Endothelial cell of umbilical vein (primary cell): Measurements from ENCODE around the gene ATP1A3. TPM values are rescaled to one million over a fixed set of nuclear protein-coding genes. Genes with fewer than 3 reads are reported as not detected.

ENCODE experiments used
- BruUV-seq: library from RNA; stranded (reverse); fragments of 400-500 nt; replicated peaks from 2 replicates; lab custom pipeline; 2021; lab: Mats Ljungman, UMichigan
- CTCF ChIA-PET: fragments of 300-600, 350-600 bp; sonication (Branson Sonifier 250); formaldehyde crosslinking; loops from one replicate; lab custom pipeline; 2021; ENCODE audit warnings: antibody characterized with exemption, inconsistent platforms; lab: Charles Lee
- POLR2A ChIA-PET: fragments of 300-600, 350-600 bp; sonication (Branson Sonifier 250); formaldehyde crosslinking; loops from one replicate; lab custom pipeline; 2021; ENCODE audit warnings: antibody characterized with exemption, inconsistent platforms; lab: Charles Lee
- DNase-seq: peaks from one replicate; pipeline ENCODE4 v3.0.0-alpha.2; 2011; ENCODE audit warnings: low read depth, low spot score
- FAIRE-seq: peaks from 2 replicates; lab custom pipeline; 2011; peaks lifted over from hg19 to GRCh38; lab: Jason Lieb, UNC
- H2AFZ ChIP-seq: 2 replicates; pipeline ENCODE4 v1.6.0; 2012; ENCODE audit warnings: low read depth, low read length, control low read depth, inconsistent platforms
- H3K27ac ChIP-seq: 2 replicates; pipeline ENCODE4 v1.5.1; 2011; ENCODE audit warnings: low read depth, mild to moderate bottlenecking, control low read depth, low read length, moderate library complexity; ENCODE audit not compliant: insufficient read depth
- H3K27me3 ChIP-seq, 2 experiments: 2 replicates each; pipeline versions ENCODE4 v1.6.0 to v1.6.1; 2011; ENCODE audit warnings: low read length in 2 of 2, mixed read lengths in 1 of 2; ENCODE audit not compliant: control insufficient read depth in 2 of 2, insufficient read depth in 2 of 2
- H3K36me3 ChIP-seq, 2 experiments: 2 replicates in 1 of 2; 3 replicates in 1 of 2; pipeline ENCODE4 v1.5.1; 2011; ENCODE audit warnings: low read length in 2 of 2, mild to moderate bottlenecking in 1 of 2, moderate library complexity in 1 of 2; ENCODE audit not compliant: control insufficient read depth in 2 of 2, insufficient read depth in 2 of 2; ENCODE audit errors: extremely low read depth in 1 of 2
- H3K4me1 ChIP-seq: 3 replicates; pipeline ENCODE4 v1.5.1; 2011; ENCODE audit warnings: mild to moderate bottlenecking, low read length; ENCODE audit not compliant: control insufficient read depth, insufficient read depth; ENCODE audit errors: extremely low read depth
- H3K4me2 ChIP-seq: 2 replicates; pipeline ENCODE4 v1.6.1; 2011; ENCODE audit warnings: low read length, control low read depth, mixed read lengths; ENCODE audit not compliant: insufficient read depth
- H3K4me3 ChIP-seq, 3 experiments: fragments of 200-600 bp in 1 of 3; sonication (generic), shearing (Covaris generic) in 1 of 3; replicated peaks in 1 of 3; 2 replicates each; pipeline ENCODE4 v1.5.1; 2011 to 2016; ENCODE audit warnings: control low read depth in 3 of 3, low read length in 3 of 3, mild to moderate bottlenecking in 2 of 3, inconsistent platforms in 1 of 3, low read depth in 1 of 3, moderate library complexity in 1 of 3; ENCODE audit not compliant: insufficient read depth in 1 of 3
- H3K79me2 ChIP-seq: 2 replicates; pipeline ENCODE4 v1.6.0; 2012; ENCODE audit warnings: low read length, inconsistent platforms; ENCODE audit not compliant: control insufficient read depth, insufficient read depth
- H3K9ac ChIP-seq: replicated peaks from 2 replicates; pipeline ENCODE3; 2011; ENCODE audit warnings: low read length, control low read depth; ENCODE audit not compliant: insufficient read depth; ENCODE audit errors: extremely low read depth
- H3K9me1 ChIP-seq: replicated peaks from 3 replicates; pipeline ENCODE4 v1.6.0; 2011; ENCODE audit warnings: mild to moderate bottlenecking, low read length; ENCODE audit not compliant: control insufficient read depth, insufficient read depth; ENCODE audit errors: extremely low read depth
- H3K9me3 ChIP-seq: replicated peaks from 2 replicates; pipeline ENCODE4 v1.5.1; 2012; ENCODE audit warnings: low read length, inconsistent platforms; ENCODE audit not compliant: control insufficient read depth, insufficient read depth
- H4K20me1 ChIP-seq: replicated peaks from 2 replicates; pipeline ENCODE3; 2011; ENCODE audit warnings: mild to moderate bottlenecking, low read length; ENCODE audit not compliant: control insufficient read depth, insufficient read depth; ENCODE audit errors: extremely low read depth
- CTCF ChIP-seq, 2 donors: IDR thresholded peaks; 1 replicate in 1 of 2; 2 replicates in 1 of 2; pipeline ENCODE4 v1.5.1; 2011; ENCODE audit warnings: low read length in 2 of 2, mild to moderate bottlenecking in 2 of 2, moderate library complexity in 2 of 2, control low read depth in 1 of 2, inconsistent platforms in 1 of 2, low read depth in 1 of 2; ENCODE audit not compliant: insufficient read depth in 1 of 2; ENCODE audit errors: extremely low read depth in 1 of 2
- EZH2 ChIP-seq: IDR thresholded peaks from 2 replicates; pipeline ENCODE4 v1.6.1; 2012; ENCODE audit warnings: borderline replicate concordance, low read depth, mild to moderate bottlenecking, moderate library complexity, low read length, inconsistent platforms; ENCODE audit not compliant: severe bottlenecking
- FOS ChIP-seq: IDR thresholded peaks from 2 replicates; pipeline ENCODE4 v1.6.1; 2011; ENCODE audit warnings: mild to moderate bottlenecking, low read length, moderate library complexity, borderline replicate concordance; ENCODE audit not compliant: insufficient read depth
- GATA2 ChIP-seq: IDR thresholded peaks from 2 replicates; pipeline ENCODE4 v1.7.0; 2011; ENCODE audit warnings: low read depth, mild to moderate bottlenecking, moderate library complexity, mixed read lengths, low read length; ENCODE audit not compliant: insufficient read length, insufficient read depth
- JUN ChIP-seq: IDR thresholded peaks from 2 replicates; pipeline ENCODE4 v1.6.1; 2011; ENCODE audit warnings: borderline replicate concordance, low read depth; ENCODE audit not compliant: insufficient read length, insufficient read depth
- MAX ChIP-seq: IDR thresholded peaks from 2 replicates; pipeline ENCODE4 v1.6.1; 2011; ENCODE audit not compliant: insufficient read depth, insufficient read length
- MYC ChIP-seq: IDR thresholded peaks from one replicate; pipeline ENCODE4 v1.6.1; 2011; ENCODE audit warnings: mild to moderate bottlenecking, low read depth, low read length
- POLR2A ChIP-seq: IDR thresholded peaks from 2 replicates; pipeline ENCODE4 v1.6.1; 2012; ENCODE audit warnings: low read depth, mild to moderate bottlenecking, control low read depth, low read length
- POLR2AphosphoS5 ChIP-seq: IDR thresholded peaks from 2 replicates; pipeline ENCODE4 v1.6.1; 2012; ENCODE audit warnings: low read depth, mild to moderate bottlenecking, control low read depth, low read length, moderate library complexity; ENCODE audit not compliant: insufficient read depth
- dilution Hi-C: fragments of 300-500 bp; cut with MboI; formaldehyde crosslinking; loops from one replicate; pipeline ENCODE4 v1.15.0; 2019; ENCODE audit warnings: low sequenced_read_pairs; ENCODE audit not compliant: extremely low pct_ligation_motif_present
- intact Hi-C: fragments of 100-400 bp; cut with micrococcal nuclease; formaldehyde crosslinking; loops from one replicate; pipeline ENCODE4 v1.10.0; 2022
- polyA plus RNA-seq, 4 experiments: library from polyadenylated mRNA; depleted of rRNA in 3 of 4; stranded (reverse) in 3 of 4; unstranded in 1 of 4; fragments of >200 nt; gene quantifications; 2 replicates each; pipeline versions ENCODE4 v1.2.1 to v1.2.3, GENCODE V29; 2011 to 2012; ENCODE audit warnings: missing spikeins in 1 of 4
- total RNA-seq: library from RNA; stranded (reverse); gene quantifications from 2 replicates; pipeline ENCODE4 v1.2.3, GENCODE V29; 2021

The ATP1A3 gene
- total and polyA plus RNA-seq, 2 donors (not counting 3 experiments of a cell fraction or from before 2014, with no cell fraction given), result 0.40 TPM; not detected in 1

GRCh38 chr19:42006569-42006968 is 12.5 kb upstream of the ATP1A3 start:
- Histone ChIP-seq H3K9me1 (no peaks in the 10 kb centered on the region), H3K36me3 (no peaks in the 10 kb centered on the region), H3K79me2 (no peaks in the 10 kb centered on the region), H2AFZ (no peak overlapping the region), H3K9me3 (no peaks in the 10 kb centered on the region), H3K27ac (no peak overlapping the region), H3K4me2 (no peak overlapping the region), H3K27me3 (no peaks in the 10 kb centered on the region), H4K20me1 (no peaks in the 10 kb centered on the region), H3K9ac (no peak overlapping the region), H3K4me3 (no peak overlapping the region), H3K4me1 (no peaks in the 10 kb centered on the region)
- no TSS peak for BruUV-seq
- ChIA-PET POLR2A (no interaction called here), CTCF (interaction anchor here (1.5 kb wide), 1 partner anchor 22 kb away, joined by 4 read pairs; no protein-coding TSS in a partner anchor)
- dilution Hi-C loops (no loop called here), intact Hi-C loops (no loop called here)
- TF ChIP-seq POLR2A, result no peak
- no peak for TF ChIP-seq POLR2AphosphoS5
- no peak for TF ChIP-seq JUN
- no peak for TF ChIP-seq GATA2
- no peak for TF ChIP-seq MAX
- TF ChIP-seq MYC, result no peak
- no peak for TF ChIP-seq FOS
- no peak for TF ChIP-seq CTCF (IDR thresholded peaks at IDR 0.05; ENCODE audit: extremely low read depth in 1 of 2, insufficient read depth in 1 of 2, low read depth in 1 of 2, low read length in 2 of 2)
- no peak for TF ChIP-seq EZH2
- FAIRE-seq (no peak), DNase-seq (no peak)
